HEK293 (cell line): Measurements from ENCODE around the gene MARCHF3.
"Not testable (repeated sequence)": the region's sequence is repeated elsewhere in the genome, so short reads cannot be mapped to it uniquely, and the experiment has no call there.

Source experiments
- CTCF ChIA-PET: fragments of 350-600 bp; formaldehyde crosslinking; extraction: SDS; loops from one replicate; lab custom pipeline; 2021; ENCODE audit warnings: antibody characterized with exemption; lab: Yijun Ruan, JAX
- POLR2A ChIA-PET: fragments of 300-600 bp; formaldehyde crosslinking; extraction: SDS; loops from one replicate; lab custom pipeline; 2020; ENCODE audit warnings: antibody characterized with exemption, inconsistent platforms; lab: Yijun Ruan, JAX
- H3K27ac ChIP-seq: fragments of 200-500 bp; sonication (Bioruptor generic); 2 replicates; pipeline ENCODE4 v1.5.1; 2014; ENCODE audit warnings: low read depth, low read length, control low read depth, inconsistent platforms; ENCODE audit errors: extremely low read depth
- H3K36me3 ChIP-seq, 2 experiments: fragments of 200-500 bp in 1 of 2; sonication (Bioruptor generic) in 1 of 2; 1 replicate in 1 of 2; 2 replicates in 1 of 2; pipeline ENCODE4 v1.5.1; 2014 to 2017; ENCODE audit warnings: inconsistent platforms in 2 of 2, low read length in 2 of 2; ENCODE audit not compliant: control insufficient read depth in 2 of 2, insufficient read depth in 1 of 2
- H3K4me1 ChIP-seq: fragments of 200-500 bp; sonication (Bioruptor generic); 2 replicates; pipeline ENCODE4 v1.5.1; 2014; ENCODE audit warnings: mild to moderate bottlenecking, low read length, inconsistent platforms; ENCODE audit not compliant: control insufficient read depth, insufficient read depth
- H3K4me3 ChIP-seq: 2 replicates; pipeline ENCODE4 v1.5.1; 2011; ENCODE audit warnings: low read depth, mild to moderate bottlenecking, control low read depth, low read length, moderate library complexity
- H3K9me3 ChIP-seq: fragments of 200-500 bp; sonication (Bioruptor generic); 2 replicates; pipeline ENCODE4 v1.5.1; 2014; ENCODE audit warnings: low read depth, low read length, inconsistent platforms; ENCODE audit not compliant: control insufficient read depth, insufficient read depth
- BCL11B ChIP-seq: fragments of 450-650 bp; formaldehyde crosslinking; IDR thresholded peaks from 2 replicates; pipeline ENCODE4 v1.5.1; 2016; ENCODE audit warnings: low read depth, missing biosample characterization, missing genetic modification characterization
- GLI2 ChIP-seq: fragments of 450-650 bp; formaldehyde crosslinking; IDR thresholded peaks from 2 replicates; pipeline ENCODE4; 2017; ENCODE audit warnings: missing biosample characterization, missing genetic modification characterization, low read depth, borderline replicate concordance
- KLF1 ChIP-seq: fragments of 450-650 bp; formaldehyde crosslinking; IDR thresholded peaks from 2 replicates; pipeline ENCODE4 v1.5.1; 2016; ENCODE audit warnings: missing biosample characterization, missing genetic modification characterization
- KLF7 ChIP-seq: fragments of 450-650 bp; formaldehyde crosslinking; IDR thresholded peaks from 2 replicates; pipeline ENCODE4 v1.5.1; 2016; ENCODE audit warnings: missing biosample characterization, missing genetic modification characterization, borderline replicate concordance
- OVOL3 ChIP-seq: fragments of 450-650 bp; formaldehyde crosslinking; IDR thresholded peaks from 2 replicates; pipeline ENCODE4 v1.5.1; 2016; ENCODE audit warnings: missing biosample characterization, missing genetic modification characterization
- RBAK ChIP-seq: fragments of 450-650 bp; formaldehyde crosslinking; IDR thresholded peaks from 2 replicates; pipeline ENCODE4 v1.5.1; 2016; ENCODE audit warnings: missing biosample characterization, missing genetic modification characterization
- ZBTB20 ChIP-seq: fragments of 450-650 bp; formaldehyde crosslinking; IDR thresholded peaks from 2 replicates; pipeline ENCODE4 v1.5.1; 2016; ENCODE audit warnings: missing biosample characterization, missing genetic modification characterization
- ZIC2 ChIP-seq: fragments of 450-650 bp; formaldehyde crosslinking; IDR thresholded peaks from 2 replicates; pipeline ENCODE4 v1.5.1; 2016; ENCODE audit warnings: missing biosample characterization, missing genetic modification characterization
- ZNF121 ChIP-seq: fragments of 450-650 bp; formaldehyde crosslinking; IDR thresholded peaks from 2 replicates; pipeline ENCODE4 v1.5.1; 2016; ENCODE audit warnings: missing biosample characterization, missing genetic modification characterization
- ZNF140 ChIP-seq: fragments of 450-650 bp; formaldehyde crosslinking; IDR thresholded peaks from 2 replicates; pipeline ENCODE4 v1.5.1; 2016; ENCODE audit warnings: missing biosample characterization, missing genetic modification characterization
- ZNF169 ChIP-seq: fragments of 450-650 bp; formaldehyde crosslinking; IDR thresholded peaks from 2 replicates; pipeline ENCODE4 v1.5.1; 2016; ENCODE audit warnings: missing biosample characterization, missing genetic modification characterization
- ZNF266 ChIP-seq: fragments of 450-650 bp; formaldehyde crosslinking; IDR thresholded peaks from 2 replicates; pipeline ENCODE4 v1.5.1; 2016; ENCODE audit warnings: missing biosample characterization, missing genetic modification characterization, low read depth
- ZNF292 ChIP-seq: fragments of 450-650 bp; formaldehyde crosslinking; IDR thresholded peaks from 2 replicates; pipeline ENCODE4 v1.5.1; 2016; ENCODE audit warnings: low read depth, missing biosample characterization, missing genetic modification characterization, borderline replicate concordance
- ZNF362 ChIP-seq: fragments of 450-650 bp; formaldehyde crosslinking; IDR thresholded peaks from 2 replicates; pipeline ENCODE4 v1.5.1; 2016; ENCODE audit warnings: missing biosample characterization, missing genetic modification characterization
- ZNF366 ChIP-seq: fragments of 450-650 bp; formaldehyde crosslinking; conservative IDR thresholded peaks from 2 replicates; pipeline ENCODE4 v1.5.1; 2016; ENCODE audit warnings: missing biosample characterization, missing genetic modification characterization
- ZNF426 ChIP-seq: fragments of 450-650 bp; formaldehyde crosslinking; IDR thresholded peaks from 2 replicates; pipeline ENCODE4 v1.5.1; 2017; ENCODE audit warnings: missing biosample characterization, missing genetic modification characterization, mild to moderate bottlenecking, inconsistent platforms, moderate library complexity
- ZNF433 ChIP-seq: fragments of 450-650 bp; formaldehyde crosslinking; IDR thresholded peaks from 2 replicates; pipeline ENCODE4 v1.5.1; 2016; ENCODE audit warnings: missing biosample characterization, missing genetic modification characterization, low read depth
- ZNF48 ChIP-seq: fragments of 450-650 bp; formaldehyde crosslinking; IDR thresholded peaks from 2 replicates; pipeline ENCODE4 v1.5.1; 2016; ENCODE audit warnings: missing biosample characterization, missing genetic modification characterization
- ZNF514 ChIP-seq: fragments of 450-650 bp; formaldehyde crosslinking; IDR thresholded peaks from 2 replicates; pipeline ENCODE4 v1.5.1; 2016; ENCODE audit warnings: missing biosample characterization, missing genetic modification characterization
- ZNF529 ChIP-seq: fragments of 450-650 bp; formaldehyde crosslinking; IDR thresholded peaks from 2 replicates; pipeline ENCODE4 v1.5.1; 2017; ENCODE audit warnings: missing genetic modification characterization, missing biosample characterization; ENCODE audit not compliant: insufficient replicate concordance
- ZNF548 ChIP-seq: fragments of 450-650 bp; formaldehyde crosslinking; IDR thresholded peaks from 2 replicates; pipeline ENCODE4 v1.5.1; 2016; ENCODE audit warnings: missing biosample characterization, missing genetic modification characterization
- ZNF558 ChIP-seq: fragments of 450-650 bp; formaldehyde crosslinking; IDR thresholded peaks from 2 replicates; pipeline ENCODE4 v1.5.1; 2016; ENCODE audit warnings: missing biosample characterization, missing genetic modification characterization
- ZNF580 ChIP-seq: fragments of 450-650 bp; formaldehyde crosslinking; IDR thresholded peaks from 2 replicates; pipeline ENCODE4 v1.5.1; 2016; ENCODE audit warnings: missing biosample characterization, missing genetic modification characterization
- ZNF654 ChIP-seq: fragments of 450-650 bp; formaldehyde crosslinking; IDR thresholded peaks from 2 replicates; pipeline ENCODE4 v1.5.1; 2016; ENCODE audit warnings: low read depth, missing biosample characterization, missing genetic modification characterization
- ZNF664 ChIP-seq: fragments of 450-650 bp; formaldehyde crosslinking; IDR thresholded peaks from 2 replicates; pipeline ENCODE4 v1.5.1; 2016; ENCODE audit warnings: missing biosample characterization, missing genetic modification characterization
- ZNF791 ChIP-seq: fragments of 450-650 bp; formaldehyde crosslinking; IDR thresholded peaks from 2 replicates; pipeline ENCODE4 v1.5.1; 2016; ENCODE audit warnings: missing biosample characterization, missing genetic modification characterization
- TF ChIP-seq, protein P1 (sequence below): fragments of 450-650 bp; formaldehyde crosslinking; IDR thresholded peaks from 2 replicates; pipeline ENCODE4 v1.5.1; 2016; ENCODE audit warnings: missing biosample characterization, missing genetic modification characterization
- TF ChIP-seq, protein P2 (sequence below): fragments of 450-650 bp; formaldehyde crosslinking; IDR thresholded peaks from 2 replicates; pipeline ENCODE4 v1.5.1; 2017; ENCODE audit warnings: missing biosample characterization, missing genetic modification characterization

MARCHF3 gene

GRCh38 chr5:127025467-127025866 lies 4.9 kb downstream of the MARCHF3 start:
- no peak overlapping the region for H3K4me3 ChIP-seq
- TF ChIP-seq ZNF548 (tag by site-specific recombination) (no peak), ZNF529 (no peak), ZNF169 (tag by site-specific recombination) (no peak), ZNF48 (tag by site-specific recombination) (no peak), ZNF654 (tag by site-specific recombination) (no peak), ZNF292 (tag by site-specific recombination) (no peak), ZIC2 (tag by site-specific recombination) (no peak), KLF1 (tag by site-specific recombination) (no peak)
- POLR2A ChIA-PET = no interaction called here
- CTCF ChIA-PET = no interaction called here
- peaks cover 26% of the 10 kb centered on the region for H3K4me1 ChIP-seq
- H3K27ac ChIP-seq = no peak overlapping the region
- no peaks in the 10 kb centered on the region for H3K9me3 ChIP-seq
- no peaks in the 10 kb centered on the region for H3K36me3 ChIP-seq

DNA sequence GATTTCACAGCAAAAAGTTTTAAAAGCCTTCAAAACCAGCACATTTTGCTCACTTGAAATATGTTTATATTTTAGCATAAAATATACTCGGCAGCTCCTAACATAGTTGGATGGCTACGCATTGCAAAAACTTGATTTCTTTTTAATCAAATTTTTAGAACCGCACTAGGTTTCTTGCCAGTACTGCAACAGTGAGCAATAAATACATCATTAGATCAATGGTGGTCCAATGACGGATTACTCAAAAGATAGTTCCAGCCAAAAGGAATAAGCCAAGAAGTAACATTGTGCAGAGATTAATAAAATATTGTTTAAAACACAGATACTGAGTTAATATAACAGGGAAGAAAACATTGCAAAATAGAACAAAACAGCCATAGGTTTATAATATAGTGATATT lies 5.5 kb downstream of the MARCHF3 start:
- H3K4me1 ChIP-seq = peaks cover 26% of the 10 kb centered on the region
- POLR2A ChIA-PET = no interaction called here

DNA sequence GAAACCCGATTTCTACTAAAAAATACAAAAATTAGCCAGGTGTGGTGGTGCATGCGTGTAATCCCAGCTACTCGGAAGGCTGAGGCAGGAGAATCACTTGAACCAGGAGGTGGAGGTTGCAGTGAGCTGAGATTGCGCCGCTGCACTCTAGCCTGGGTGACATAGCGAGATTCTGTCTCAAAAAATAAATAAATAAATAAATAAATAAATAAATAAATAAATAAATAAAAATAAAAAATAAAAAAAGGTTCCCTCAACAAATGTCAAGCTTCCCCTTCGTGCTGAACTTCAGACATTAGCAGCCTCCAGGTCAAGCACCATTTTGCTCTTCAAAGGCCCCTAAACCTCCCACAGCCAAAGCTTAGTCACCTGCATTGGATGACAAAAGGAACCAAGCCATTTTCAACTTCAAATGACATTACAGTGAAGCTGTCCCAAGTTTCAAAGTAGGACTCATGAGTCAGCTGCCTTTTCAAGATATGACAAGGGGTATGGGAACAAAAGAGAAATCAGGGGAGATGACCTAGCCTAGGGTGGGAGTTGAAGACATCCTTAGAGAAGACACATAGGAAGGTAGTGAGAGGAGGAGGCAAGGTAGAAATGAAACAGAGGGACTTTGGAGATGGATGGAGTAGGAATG lies 6.7 kb downstream of the MARCHF3 start:
- H3K9me3 ChIP-seq, POLR2A ChIA-PET, H3K27ac ChIP-seq, H3K4me3 ChIP-seq, H3K36me3 ChIP-seq, CTCF ChIA-PET: not testable (repeated sequence)
- H3K4me1 ChIP-seq = peaks cover 24% of the 10 kb centered on the region
- TF ChIP-seq ZNF433 (tag by site-specific recombination) = peak; percentile 81; the same call in 1 of the 2 replicates
- TF ChIP-seq ZNF362 (tag by site-specific recombination) = 0 out of 2 replicates have a peak, but pooled peaks have one; percentile 42
- peak; percentile 81; the same call in 1 of the 2 replicates for TF ChIP-seq KLF7 (tag by site-specific recombination)
- TF ChIP-seq OVOL3 = peak; percentile 69; the same call in 1 of the 2 replicates
- TF ChIP-seq ZNF140 (tag by site-specific recombination) = peak; percentile 93
- 0 out of 2 replicates have a peak, but pooled peaks have one; percentile 23 for TF ChIP-seq ZNF514 (tag by site-specific recombination)
- TF ChIP-seq ZNF426 (tag by site-specific recombination) = peak; percentile 99
- peak; percentile 77 for TF ChIP-seq ZNF529
- TF ChIP-seq RBAK = peak; percentile 79
- peak; percentile 42; the same call in 1 of the 2 replicates for TF ChIP-seq BCL11B
- peak; percentile 75 for TF ChIP-seq ZNF791 (tag by site-specific recombination)
- peak; percentile 75; the same call in 1 of the 2 replicates for TF ChIP-seq ZNF580
- TF ChIP-seq ZNF366 (tag by site-specific recombination) = peak; percentile 45; the same call in 1 of the 2 replicates
- TF ChIP-seq ZNF121 = peak; percentile 51; the same call in 1 of the 2 replicates
- TF ChIP-seq ZNF664 (tag by site-specific recombination) = peak; percentile 87
- TF ChIP-seq ZNF558 (tag by site-specific recombination) = peak; percentile 88
- TF ChIP-seq GLI2 (tag by site-specific recombination) = peak; percentile 66; the same call in 1 of the 2 replicates
- TF ChIP-seq ZNF266 (tag by site-specific recombination) = peak; percentile 91
- TF ChIP-seq, protein P1, sequence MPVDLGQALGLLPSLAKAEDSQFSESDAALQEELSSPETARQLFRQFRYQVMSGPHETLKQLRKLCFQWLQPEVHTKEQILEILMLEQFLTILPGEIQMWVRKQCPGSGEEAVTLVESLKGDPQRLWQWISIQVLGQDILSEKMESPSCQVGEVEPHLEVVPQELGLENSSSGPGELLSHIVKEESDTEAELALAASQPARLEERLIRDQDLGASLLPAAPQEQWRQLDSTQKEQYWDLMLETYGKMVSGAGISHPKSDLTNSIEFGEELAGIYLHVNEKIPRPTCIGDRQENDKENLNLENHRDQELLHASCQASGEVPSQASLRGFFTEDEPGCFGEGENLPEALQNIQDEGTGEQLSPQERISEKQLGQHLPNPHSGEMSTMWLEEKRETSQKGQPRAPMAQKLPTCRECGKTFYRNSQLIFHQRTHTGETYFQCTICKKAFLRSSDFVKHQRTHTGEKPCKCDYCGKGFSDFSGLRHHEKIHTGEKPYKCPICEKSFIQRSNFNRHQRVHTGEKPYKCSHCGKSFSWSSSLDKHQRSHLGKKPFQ = peak; percentile 65; the same call in 1 of the 2 replicates

More for the DNA sequence above, 5.5 kb downstream of the MARCHF3 start:
- no peak for TF ChIP-seq ZBTB20 (tag by site-specific recombination)
- TF ChIP-seq, protein P2, sequence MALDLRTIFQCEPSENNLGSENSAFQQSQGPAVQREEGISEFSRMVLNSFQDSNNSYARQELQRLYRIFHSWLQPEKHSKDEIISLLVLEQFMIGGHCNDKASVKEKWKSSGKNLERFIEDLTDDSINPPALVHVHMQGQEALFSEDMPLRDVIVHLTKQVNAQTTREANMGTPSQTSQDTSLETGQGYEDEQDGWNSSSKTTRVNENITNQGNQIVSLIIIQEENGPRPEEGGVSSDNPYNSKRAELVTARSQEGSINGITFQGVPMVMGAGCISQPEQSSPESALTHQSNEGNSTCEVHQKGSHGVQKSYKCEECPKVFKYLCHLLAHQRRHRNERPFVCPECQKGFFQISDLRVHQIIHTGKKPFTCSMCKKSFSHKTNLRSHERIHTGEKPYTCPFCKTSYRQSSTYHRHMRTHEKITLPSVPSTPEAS (tag by site-specific recombination) = no peak
- no peak for TF ChIP-seq OVOL3
- no peak overlapping the region for H3K27ac ChIP-seq
- no peaks in the 10 kb centered on the region for H3K36me3 ChIP-seq
- H3K9me3 ChIP-seq = no peaks in the 10 kb centered on the region
- CTCF ChIA-PET = interaction anchor here (0.7 kb wide), 1 partner anchor 188 kb away, joined by 3 read pairs; no protein-coding TSS in a partner anchor
- H3K4me3 ChIP-seq = no peak overlapping the region
